ENCODE data around the gene FBLN1. TPM values are rescaled to one million over a fixed set of nuclear protein-coding genes. Genes with fewer than 3 reads are reported as not detected.

Gene FBLN1
- total RNA-seq, 1 experiment from 2014 or later, result 183 TPM

GRCh38 chr22:45516163-45516562 lies 13.5 kb downstream of the FBLN1 start (continued):
- TF ChIP-seq, protein P1, sequence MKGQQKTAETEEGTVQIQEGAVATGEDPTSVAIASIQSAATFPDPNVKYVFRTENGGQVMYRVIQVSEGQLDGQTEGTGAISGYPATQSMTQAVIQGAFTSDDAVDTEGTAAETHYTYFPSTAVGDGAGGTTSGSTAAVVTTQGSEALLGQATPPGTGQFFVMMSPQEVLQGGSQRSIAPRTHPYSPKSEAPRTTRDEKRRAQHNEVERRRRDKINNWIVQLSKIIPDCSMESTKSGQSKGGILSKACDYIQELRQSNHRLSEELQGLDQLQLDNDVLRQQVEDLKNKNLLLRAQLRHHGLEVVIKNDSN (CRISPR knock-in tag; IDR thresholded peaks at IDR 0.05), result no peak
- TF ChIP-seq PRRX2 (CRISPR knock-in tag; IDR thresholded peaks at IDR 0.05), result no peak

DNA sequence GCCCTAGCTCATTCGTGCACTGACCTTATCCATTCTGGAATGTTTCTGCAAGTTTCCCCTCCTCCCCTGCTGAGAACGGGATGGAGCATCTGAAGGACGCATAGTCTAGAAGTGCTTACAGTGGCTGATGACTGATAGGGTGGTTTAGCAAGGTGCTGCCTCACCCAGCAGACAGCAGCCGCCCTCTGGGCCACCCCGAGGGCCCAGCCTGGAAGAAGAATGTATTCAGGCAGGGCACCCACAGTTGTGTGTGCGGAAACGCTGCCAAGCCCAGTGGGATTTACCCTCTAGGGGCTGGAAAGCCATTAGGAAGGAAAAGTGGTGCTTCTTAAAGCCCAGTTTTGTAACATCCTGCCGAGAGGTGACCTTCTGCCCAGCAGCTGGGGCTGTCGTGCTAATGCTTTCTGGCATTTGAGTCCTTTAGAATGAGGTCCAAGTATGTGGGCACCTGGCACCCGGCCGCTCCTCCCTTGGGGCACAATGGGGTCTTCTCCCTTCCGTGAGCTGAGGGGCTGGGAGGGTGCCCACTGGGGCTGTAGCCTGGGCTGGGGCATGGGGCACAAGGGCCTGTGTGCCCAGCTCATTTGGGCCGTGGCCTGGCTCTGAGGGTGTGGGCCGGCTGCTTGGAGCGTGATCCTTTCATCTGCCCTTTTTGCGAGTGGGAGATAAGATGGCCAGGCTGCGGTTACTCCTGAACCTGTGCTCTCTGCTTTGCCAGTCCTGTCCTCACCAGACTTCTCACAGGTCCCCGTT lies 14.4 kb downstream of the FBLN1 start:
- POLR2A ChIA-PET, result no interaction called here
- H3K27ac Mint-ChIP-seq, result no peak overlapping the region
- DNase-seq (ENCODE audit: low spot score), result no peak

DNA sequence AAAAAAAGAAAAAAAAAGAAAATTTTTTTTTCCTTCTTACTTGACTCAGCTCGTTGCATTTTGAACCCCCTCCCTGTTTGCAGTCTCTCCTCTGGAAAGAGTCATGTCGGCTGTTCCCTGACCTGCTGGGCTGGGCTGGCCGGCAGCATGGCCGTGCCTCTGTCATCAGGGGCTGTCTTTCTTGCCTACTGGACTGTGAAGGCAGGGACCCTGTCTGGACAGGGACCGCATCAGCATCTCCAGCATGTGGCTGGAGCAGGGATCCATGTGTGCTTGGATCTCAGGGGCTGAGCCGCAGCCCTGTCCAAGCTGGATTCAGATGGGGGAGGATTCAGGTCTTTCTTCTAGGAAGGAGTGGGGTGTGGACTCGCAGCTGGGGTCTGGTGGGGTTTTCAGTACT lies 15.5 kb downstream of the FBLN1 start:
- CTCF ChIA-PET, result no interaction called here
- peaks cover 35% of the 10 kb centered on the region for H3K4me1 Mint-ChIP-seq
- DNase-seq (ENCODE audit: low spot score) (no peak), ATAC-seq (no peak)
- peak overlapping the region; percentile 91 for H3K27ac Mint-ChIP-seq
- H3K9me3 Mint-ChIP-seq, result no peaks in the 10 kb centered on the region
- peaks cover 24% of the 10 kb centered on the region for H3K36me3 Mint-ChIP-seq
- H3K4me3 Mint-ChIP-seq, result no peak overlapping the region
- POLR2A ChIA-PET, result interaction anchor here (0.6 kb wide), 1 partner anchor 34 kb away, joined by 4 read pairs; no protein-coding TSS in a partner anchor
- H3K27me3 Mint-ChIP-seq (ENCODE audit: low read depth), result no peaks in the 10 kb centered on the region
- TF ChIP-seq JUN (CRISPR knock-in tag; IDR thresholded peaks at IDR 0.05), result no peak
- no peak for TF ChIP-seq ZNF121 (CRISPR knock-in tag; IDR thresholded peaks at IDR 0.05)
- TF ChIP-seq ETV6 (CRISPR knock-in tag; IDR thresholded peaks at IDR 0.05), result no peak
- no peak for TF ChIP-seq ZNF281 (CRISPR knock-in tag; IDR thresholded peaks at IDR 0.05)
- no peak for TF ChIP-seq NFYB (CRISPR knock-in tag; conservative IDR thresholded peaks at IDR 0.05; ENCODE audit: low read depth)
- no peak for TF ChIP-seq AR (CRISPR knock-in tag; IDR thresholded peaks at IDR 0.05)
- TF ChIP-seq ESRRA (CRISPR knock-in tag; IDR thresholded peaks at IDR 0.05; ENCODE audit: borderline replicate concordance), result no peak
- no peak for TF ChIP-seq RELA (CRISPR knock-in tag; IDR thresholded peaks at IDR 0.05; ENCODE audit: borderline replicate concordance)
- no peak for TF ChIP-seq SMAD3 (CRISPR knock-in tag; IDR thresholded peaks at IDR 0.05; ENCODE audit: borderline replicate concordance)
- TF ChIP-seq PRDM15 (CRISPR knock-in tag; IDR thresholded peaks at IDR 0.05), result no peak
- no peak for TF ChIP-seq ARID4B (CRISPR knock-in tag; IDR thresholded peaks at IDR 0.05; ENCODE audit: borderline replicate concordance)
- no peak for TF ChIP-seq FOXK1 (CRISPR knock-in tag; IDR thresholded peaks at IDR 0.05)
- TF ChIP-seq EMX1 (CRISPR knock-in tag; IDR thresholded peaks at IDR 0.05), result no peak

More for the DNA sequence above, 14.4 kb downstream of the FBLN1 start:
- no peak overlapping the region for H3K4me3 Mint-ChIP-seq
- ATAC-seq, result no peak
- peaks cover 20% of the 10 kb centered on the region for H3K36me3 Mint-ChIP-seq
- H3K9me3 Mint-ChIP-seq, result no peaks in the 10 kb centered on the region
- TF ChIP-seq FOXJ3 (CRISPR knock-in tag; IDR thresholded peaks at IDR 0.05; ENCODE audit: borderline replicate concordance), result no peak
- 0 out of 2 replicates have a peak, but pooled peaks have one; percentile 27 for TF ChIP-seq FOXP1 (CRISPR knock-in tag; IDR thresholded peaks at IDR 0.05; ENCODE audit: borderline replicate concordance)
- peaks cover 44% of the 10 kb centered on the region for H3K4me1 Mint-ChIP-seq
- CTCF ChIA-PET, result interaction anchor here (1.7 kb wide), 1 partner anchor 324 kb away, joined by 6 read pairs; no protein-coding TSS in a partner anchor
- no peaks in the 10 kb centered on the region for H3K27me3 Mint-ChIP-seq (ENCODE audit: low read depth)
